Astrocyte (in vitro differentiated cells and primary cell): Measurements from ENCODE around the gene ZNF121.
"Not testable (repeated sequence)": the region's sequence is repeated elsewhere in the genome, so short reads cannot be mapped to it uniquely, and the experiment has no call there.

ENCODE experiments used
- CTCF ChIP-seq: IDR thresholded peaks from 2 replicates; pipeline ENCODE4 v1.5.1; 2011; ENCODE audit warnings: low read depth, mild to moderate bottlenecking, inconsistent platforms, low read length, moderate library complexity; ENCODE audit not compliant: insufficient read depth
- EZH2 ChIP-seq: IDR thresholded peaks from 2 replicates; pipeline ENCODE4 v1.6.1; 2012; ENCODE audit warnings: mild to moderate bottlenecking, low read length, inconsistent platforms; ENCODE audit not compliant: insufficient read depth

DNA sequence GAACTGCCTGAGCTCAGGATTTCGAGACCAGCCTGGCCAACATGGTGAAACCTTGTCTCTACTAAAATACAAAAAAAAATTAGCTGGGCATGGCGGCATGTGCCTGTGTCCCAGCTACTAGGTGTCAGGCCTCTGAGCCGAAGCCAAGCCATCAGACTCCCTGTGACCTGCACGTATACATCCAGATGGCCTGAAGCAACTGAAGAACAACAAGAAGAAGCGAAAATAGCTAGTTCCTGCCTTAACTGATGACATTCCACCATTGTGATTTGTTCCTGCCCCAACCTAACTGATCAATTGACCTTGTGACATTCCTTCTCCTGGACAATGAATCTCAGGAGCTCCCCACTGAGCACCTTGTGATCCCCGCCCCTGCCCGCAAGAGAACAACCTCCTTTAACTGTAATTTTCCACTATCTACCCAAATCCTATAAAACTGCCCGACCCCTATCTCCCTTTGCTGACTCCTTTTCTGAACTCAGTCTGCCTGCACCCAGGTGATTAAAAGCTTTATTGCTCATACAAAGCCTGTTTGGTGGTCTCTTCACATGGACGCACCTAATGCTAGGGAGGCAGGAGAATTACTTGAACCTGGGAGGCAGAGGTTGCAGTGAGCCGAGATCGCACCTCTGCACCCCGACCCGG lies 2.1 kb downstream of the ZNF121 start:
- not testable (repeated sequence) for TF ChIP-seq CTCF, EZH2
